Measurements from ENCODE around the gene BCAS3.
A peak's percentile ranks its signal among the peaks of the same experiment; 100 is the strongest.

Gene BCAS3

DNA sequence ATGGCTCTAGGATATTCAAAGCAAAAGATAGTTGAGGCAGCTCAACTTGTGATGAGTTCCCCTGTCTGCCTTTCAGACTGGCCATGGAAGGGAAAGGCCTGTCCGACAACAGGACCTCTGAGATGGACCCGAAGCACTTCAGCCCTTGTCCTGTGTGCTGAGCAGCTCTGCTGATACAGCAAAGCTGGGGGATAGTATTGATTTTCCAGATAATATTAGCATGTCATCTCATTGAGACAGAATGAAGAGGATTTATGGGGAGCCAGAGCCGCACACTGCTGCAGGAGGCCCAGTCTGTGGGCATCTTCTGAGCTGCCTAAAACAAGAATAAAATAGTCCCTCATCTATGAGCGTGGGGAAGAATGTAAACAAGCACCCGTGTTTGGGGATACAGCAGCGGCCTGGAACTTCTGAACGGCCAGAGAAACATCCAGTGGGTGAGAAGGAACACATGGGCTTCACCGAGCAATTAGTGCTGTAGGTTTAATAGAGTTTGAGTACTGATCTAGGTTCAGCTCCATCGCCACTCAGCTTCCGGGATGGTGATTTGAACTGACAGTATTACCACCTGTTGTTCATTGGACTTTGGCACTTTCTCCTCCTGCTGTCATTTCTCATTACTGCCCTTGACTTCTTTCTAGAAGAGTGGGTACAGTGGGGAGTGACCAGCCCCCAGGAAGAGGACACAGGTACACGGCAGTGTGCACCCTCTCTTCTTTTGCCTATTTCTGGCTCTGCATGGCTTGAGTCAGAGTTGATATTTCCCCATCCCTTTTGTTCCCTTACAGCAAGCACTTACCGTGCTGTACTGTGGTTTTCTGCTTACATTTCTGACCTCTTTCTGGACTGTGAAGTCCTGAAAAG lies 625.5 kb downstream of the BCAS3 start:
- TF ChIP-seq CTCF (IDR thresholded peaks at IDR 0.05; ENCODE audit: low read depth, low read length, missing control alignments), result no peak
- no peak overlapping the region for H3K4me3 ChIP-seq (ENCODE audit: low read depth, low read length)
- in situ Hi-C loops (cut with HindIII; ENCODE audit: low sequenced_read_pairs), result no loop called here
- no peak for DNase-seq (ENCODE audit: low read depth)

GRCh38 chr17:61303817-61304096 lies 626.1 kb downstream of the BCAS3 start:
- TF ChIP-seq CTCF (IDR thresholded peaks at IDR 0.05; ENCODE audit: low read depth, low read length, missing control alignments), result no peak
- no peak overlapping the region for H3K4me3 ChIP-seq (ENCODE audit: low read depth, low read length)
- DNase-seq (ENCODE audit: low read depth), result no peak
- in situ Hi-C loops (cut with HindIII; ENCODE audit: low sequenced_read_pairs), result no loop called here

- no peak for TF ChIP-seq CTCF (IDR thresholded peaks at IDR 0.05; ENCODE audit: low read depth, low read length, missing control alignments)
- in situ Hi-C loops (cut with HindIII; ENCODE audit: low sequenced_read_pairs), result no loop called here
- H3K4me3 ChIP-seq (ENCODE audit: low read depth, low read length), result no peak overlapping the region
- no peak for DNase-seq (ENCODE audit: low read depth)
These were observed 627.4 kb downstream of the BCAS3 start for GRCh38 chr17:61305024-61305423.

DNA sequence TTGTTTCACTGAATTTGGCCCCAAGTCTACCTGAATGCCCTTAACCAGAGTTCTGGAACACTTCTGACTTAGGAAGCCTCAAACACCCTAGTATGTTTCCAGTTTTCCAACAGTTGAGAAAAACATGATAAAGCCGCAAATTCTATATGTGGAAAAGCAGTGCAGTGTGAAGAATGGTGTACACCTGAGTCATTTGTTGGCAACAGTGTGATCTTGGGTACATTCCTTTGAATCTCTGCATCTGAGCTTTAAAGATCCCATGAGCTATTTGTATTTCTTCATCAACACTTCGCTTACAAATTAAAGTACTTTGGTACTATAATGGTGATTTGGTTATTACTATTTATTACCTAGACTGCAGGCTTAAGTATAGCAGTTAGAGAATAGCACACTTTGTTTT lies 628.4 kb downstream of the BCAS3 start:
- H3K4me3 ChIP-seq (ENCODE audit: low read depth, low read length), result no peak overlapping the region

GRCh38 chr17:61307905-61308886 lies 630.5 kb downstream of the BCAS3 start:
- no peak for TF ChIP-seq CTCF (IDR thresholded peaks at IDR 0.05; ENCODE audit: low read depth, low read length, missing control alignments)
- in situ Hi-C loops (cut with HindIII; ENCODE audit: low sequenced_read_pairs), result no loop called here
- H3K4me3 ChIP-seq (ENCODE audit: low read depth, low read length), result no peak overlapping the region
- peak; percentile 70 for DNase-seq (ENCODE audit: low read depth)

More for the DNA sequence above, 628.4 kb downstream of the BCAS3 start:
- TF ChIP-seq CTCF (IDR thresholded peaks at IDR 0.05; ENCODE audit: low read depth, low read length, missing control alignments), result no peak
- DNase-seq (ENCODE audit: low read depth), result no peak
- in situ Hi-C loops (cut with HindIII; ENCODE audit: low sequenced_read_pairs), result no loop called here

GRCh38 chr17:61309362-61310256 lies 632.0 kb downstream of the BCAS3 start:
- in situ Hi-C loops (cut with HindIII; ENCODE audit: low sequenced_read_pairs), result no loop called here
- no peak overlapping the region for H3K4me3 ChIP-seq (ENCODE audit: low read depth, low read length)
- peak; percentile 3 for TF ChIP-seq CTCF (IDR thresholded peaks at IDR 0.05; ENCODE audit: low read depth, low read length, missing control alignments)
- peak; percentile 50 for DNase-seq (ENCODE audit: low read depth)

All from astrocyte of the cerebellum (primary cell).